ENCODE results near the gene TPRA1.

Gene TPRA1

DNA sequence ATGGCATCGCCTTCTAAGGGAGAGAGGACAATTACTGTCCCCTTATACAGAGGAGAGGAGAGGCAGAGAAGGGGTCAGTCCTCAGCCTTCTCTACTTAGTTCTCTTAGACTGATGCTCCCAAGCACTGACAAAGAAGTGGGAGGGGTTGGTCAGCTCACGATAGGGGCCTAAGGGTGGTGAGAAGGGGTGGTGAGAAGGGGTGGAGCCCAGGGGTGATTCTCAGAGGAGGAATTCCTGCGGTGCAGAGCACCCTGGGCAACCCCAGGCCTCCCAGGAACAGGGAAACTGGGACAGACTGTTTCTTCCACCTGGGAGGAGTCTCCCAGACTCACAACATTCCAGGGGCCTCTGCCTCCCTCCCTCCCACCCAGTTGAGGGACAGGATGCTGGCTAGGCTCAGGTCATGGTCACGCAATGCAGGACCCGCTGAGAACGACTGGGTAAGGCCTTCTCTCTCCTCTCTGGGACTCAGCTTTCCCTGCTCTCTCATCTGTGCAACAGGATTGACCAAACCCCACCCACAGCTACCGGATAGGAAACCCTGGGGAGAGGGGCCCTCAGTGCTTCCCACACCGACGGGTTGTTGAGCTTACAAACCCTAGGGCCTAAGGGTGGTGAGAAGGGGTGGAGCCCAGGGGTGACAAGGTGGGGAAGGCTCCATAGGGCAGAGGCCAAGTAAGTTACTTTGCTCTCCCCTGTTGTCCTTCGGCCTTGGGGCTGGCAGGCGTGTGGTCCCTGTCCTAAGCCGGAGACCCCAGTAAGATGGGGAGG is 1.5 kb downstream of the TPRA1 start:
- DNase-seq: no peak

DNA sequence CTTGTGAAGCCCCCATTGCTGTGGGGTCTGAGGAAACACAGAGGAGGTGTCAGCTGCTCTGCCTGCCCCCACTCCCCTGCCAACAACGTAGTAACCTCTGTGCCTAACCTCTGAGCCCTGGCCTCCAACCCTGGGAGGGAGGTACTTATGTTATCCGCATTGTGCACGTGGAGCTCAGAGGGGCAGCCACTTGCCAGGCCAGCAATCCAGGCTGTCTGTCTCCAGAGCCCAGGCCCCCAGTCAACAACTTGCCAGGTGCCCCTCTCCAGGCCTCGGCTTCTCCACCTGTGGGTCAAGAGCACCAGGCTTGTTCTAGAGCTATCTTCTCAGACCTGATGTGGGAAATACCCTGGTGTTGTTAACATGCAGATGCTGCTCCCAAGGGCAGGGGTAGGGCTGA is 2.7 kb downstream of the TPRA1 start:
- DNase-seq: no peak

DNA sequence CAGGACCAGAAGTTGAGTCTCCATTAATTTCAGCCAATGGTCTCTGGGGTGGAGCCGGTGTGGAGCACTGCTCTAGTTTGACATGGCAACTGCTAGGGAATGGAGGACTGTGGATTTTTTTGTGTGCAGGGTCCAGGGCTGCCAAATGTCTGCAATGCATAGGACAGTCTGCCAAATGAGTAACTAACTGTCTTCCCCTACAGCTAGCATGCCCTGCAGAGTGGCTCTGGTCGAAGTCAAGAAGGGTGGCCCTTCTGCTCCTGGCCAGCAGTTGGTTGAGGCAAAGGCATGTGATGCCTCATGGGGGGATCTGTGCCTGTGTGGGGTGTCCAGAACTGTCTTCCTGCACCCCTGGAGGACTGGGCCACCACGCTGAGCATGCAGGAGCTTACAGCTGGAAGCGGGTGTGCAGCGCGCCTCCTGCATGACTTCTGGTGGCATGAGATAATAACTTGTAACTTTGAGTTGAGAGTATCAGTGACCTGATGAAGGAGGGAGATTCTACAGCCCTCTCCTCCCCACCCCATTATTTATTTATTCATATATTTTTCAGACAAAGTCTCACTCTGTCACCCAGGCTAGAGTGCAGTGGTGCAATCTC is 4.6 kb downstream of the TPRA1 start:
- no peak for DNase-seq

DNA sequence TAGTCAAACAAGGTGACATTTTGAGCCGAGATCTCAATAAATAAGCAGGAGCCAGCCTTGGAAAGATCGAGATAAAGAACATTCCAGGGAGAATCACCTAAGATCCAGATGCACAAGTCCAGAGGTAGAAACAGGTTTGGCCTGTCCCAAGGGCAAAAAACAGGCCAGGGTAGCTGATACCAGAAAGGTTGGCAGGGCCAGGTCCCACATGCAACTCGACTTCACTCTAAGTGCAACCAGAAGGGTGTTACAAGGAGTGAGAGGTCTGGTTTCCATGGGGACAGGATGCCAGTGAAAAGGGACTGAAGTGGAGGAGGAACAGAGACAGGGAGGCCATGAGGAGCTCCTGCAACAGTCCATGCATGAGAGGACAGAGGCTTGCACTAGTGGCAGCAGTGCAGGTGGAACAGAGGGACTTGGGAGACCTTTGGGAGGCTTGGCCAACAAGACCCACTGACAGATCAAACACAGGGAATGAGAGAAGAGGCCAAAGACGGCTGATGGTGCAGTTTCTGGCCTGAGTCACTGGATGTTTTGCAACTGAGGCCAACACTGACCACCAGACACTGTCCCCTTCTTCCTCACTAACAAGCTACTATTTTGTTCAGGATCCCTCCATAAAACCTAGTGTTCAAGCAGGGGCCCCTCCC is 5.2 kb downstream of the TPRA1 start:
- DNase-seq: no peak

DNA sequence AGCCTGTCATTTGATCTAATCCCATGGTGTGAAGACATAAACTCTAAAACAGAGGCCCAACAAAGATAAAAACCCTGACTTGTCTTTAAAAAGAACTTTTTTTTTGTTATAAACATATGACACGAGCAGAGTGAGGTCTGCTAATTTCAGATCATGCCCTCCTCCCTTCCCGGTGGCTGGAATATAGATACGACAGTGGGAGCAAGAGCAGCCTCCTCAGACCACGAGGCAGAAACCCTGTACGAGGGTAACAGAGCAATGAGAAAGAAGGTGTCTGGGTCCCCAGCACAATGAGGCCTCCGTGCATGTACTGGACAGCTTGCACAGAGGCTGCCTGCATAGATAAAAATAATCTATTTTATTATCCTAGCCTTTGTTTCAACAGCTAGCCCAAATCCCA is 5.8 kb downstream of the TPRA1 start:
- DNase-seq: no peak

DNA sequence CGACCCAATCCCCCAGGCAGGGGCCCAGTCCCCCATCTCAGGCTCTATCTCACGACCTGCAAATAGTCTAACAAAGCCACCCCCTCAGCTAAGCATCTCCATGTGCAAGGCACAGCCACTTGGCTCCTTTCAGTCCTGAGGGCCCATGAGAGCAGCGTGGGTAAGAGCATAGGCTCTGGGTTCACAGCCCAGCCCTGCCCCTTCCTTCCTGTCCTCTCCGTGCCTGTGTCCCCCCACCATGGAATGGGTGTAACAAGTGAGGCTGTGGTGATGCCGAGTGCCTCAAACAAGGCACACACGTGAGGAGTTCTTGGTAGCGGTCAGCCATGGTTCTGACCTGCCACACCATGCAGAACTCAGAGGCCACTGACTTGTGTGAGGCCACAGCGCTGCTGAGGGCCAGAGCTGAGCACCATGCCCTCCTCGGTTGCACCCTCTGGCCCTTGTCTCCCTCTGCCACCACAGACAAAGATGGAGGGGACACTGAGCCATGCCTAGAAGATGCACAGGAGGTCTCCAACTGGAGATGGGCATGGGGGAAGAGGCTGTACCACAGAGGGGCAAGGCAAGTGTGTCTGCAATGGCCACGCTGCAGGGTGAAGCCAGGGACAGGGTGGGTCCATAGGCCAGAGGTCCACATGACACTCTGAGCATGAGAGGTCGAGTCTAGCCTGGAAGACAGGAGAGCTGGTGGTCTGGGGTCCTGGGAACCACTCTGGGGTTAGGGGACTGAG is 10.0 kb downstream of the TPRA1 start:
- no peak for DNase-seq

DNA sequence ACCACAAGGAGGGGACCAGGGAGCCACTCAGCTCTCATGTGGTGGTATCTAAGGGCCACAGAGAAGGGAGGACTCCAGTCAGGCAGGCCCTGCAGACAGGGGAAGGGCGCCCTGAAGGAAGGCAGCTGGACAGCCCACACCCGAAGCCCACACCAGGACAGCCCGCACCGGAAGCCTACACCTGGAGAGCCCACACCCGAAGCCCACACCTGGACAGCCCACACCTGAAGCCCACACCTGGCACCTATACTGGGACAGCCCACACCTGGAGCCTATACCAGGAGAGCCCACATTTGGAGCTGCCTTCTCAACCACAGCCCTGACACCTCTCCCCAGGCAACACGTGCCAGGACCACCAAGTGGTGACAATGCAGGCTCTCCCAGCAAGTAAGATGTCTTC is 11.7 kb downstream of the TPRA1 start:
- DNase-seq: no peak

DNA sequence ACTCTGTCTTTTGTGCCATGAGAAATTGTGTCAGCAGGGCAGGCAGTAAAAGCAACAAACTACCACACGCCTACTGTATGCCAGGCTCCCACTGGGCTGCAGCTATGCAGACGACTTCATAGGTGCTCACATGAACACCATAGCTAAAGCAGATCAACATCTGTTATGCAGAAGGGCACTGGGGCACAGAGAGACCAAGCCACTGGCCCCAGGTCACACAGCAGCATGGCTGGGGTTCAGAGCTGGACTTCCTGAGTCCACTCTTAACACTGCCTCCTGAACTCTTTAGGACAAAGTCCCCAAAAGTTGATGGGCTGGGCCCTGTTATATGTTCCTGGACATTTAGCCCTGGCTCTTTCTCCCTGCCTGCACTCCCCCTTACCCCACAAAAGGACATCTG is 12.4 kb downstream of the TPRA1 start:
- DNase-seq: no peak

DNA sequence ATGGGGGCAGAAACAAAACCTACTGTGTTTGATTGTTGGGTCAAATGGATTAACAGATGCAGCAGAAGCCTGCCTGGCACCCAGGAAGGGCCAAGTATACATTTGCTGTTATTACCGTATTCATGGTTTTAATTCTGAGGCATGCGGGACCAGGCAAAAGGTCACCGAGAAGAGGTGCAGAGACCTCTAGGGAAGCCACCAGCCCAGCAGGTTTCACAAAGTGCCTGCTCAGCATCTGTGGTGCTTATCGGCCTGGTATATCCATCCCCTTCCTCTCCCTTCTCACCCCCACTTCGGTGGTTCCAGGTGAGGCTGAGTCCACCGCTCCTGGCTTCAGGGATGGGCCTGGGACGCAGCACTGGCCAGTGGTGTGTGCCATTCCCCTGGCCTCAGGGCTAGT is 13.1 kb downstream of the TPRA1 start:
- DNase-seq: no peak

DNA sequence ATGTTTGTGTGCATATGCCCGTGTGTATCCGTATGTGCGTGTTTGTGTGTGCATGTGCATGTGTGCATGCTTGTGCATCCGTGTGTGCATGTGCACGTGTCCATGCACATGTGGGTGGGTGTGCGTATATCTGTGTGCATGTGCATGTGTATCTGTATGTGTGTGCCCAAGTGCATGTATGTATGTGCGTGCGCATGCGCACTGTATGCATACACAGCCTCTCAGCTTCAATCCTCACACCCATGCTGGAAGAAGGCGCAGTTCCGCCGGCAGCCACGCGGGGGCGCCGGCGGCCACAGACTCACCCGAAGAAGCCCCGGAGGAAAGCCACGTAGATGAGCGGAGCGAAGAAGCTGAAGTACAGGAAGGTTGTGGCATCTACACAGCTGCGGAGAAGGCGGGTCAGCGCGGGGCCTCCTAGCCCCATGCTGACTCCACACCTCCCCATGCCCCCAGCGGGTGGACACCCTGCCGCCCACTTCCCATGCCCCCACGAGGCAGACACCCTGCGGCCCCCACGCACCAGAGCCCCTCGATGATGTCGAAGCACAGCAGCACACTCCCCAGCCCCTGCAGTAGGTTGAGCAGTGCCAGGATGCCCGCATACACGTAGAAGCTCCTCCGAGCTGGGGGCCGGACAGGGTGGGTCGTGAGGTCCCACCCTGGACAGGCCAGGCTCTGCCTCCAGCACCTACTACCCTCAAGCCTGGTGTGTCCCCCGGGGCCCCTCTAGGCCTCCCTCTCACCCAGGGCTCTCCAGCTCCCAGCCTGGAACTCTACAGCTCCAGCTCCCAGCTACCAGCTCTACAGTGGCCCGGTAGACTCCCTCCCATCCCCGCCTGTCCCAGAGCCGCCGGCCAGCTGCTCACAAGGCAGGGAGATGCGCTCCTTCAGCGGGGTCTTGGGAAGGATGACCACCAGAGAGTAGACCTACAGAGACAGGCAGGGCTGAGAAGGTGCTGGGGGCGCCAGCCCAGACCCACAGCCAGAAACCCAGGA is 15.4 kb downstream of the TPRA1 start:
- peak; percentile 93 for DNase-seq

DNA sequence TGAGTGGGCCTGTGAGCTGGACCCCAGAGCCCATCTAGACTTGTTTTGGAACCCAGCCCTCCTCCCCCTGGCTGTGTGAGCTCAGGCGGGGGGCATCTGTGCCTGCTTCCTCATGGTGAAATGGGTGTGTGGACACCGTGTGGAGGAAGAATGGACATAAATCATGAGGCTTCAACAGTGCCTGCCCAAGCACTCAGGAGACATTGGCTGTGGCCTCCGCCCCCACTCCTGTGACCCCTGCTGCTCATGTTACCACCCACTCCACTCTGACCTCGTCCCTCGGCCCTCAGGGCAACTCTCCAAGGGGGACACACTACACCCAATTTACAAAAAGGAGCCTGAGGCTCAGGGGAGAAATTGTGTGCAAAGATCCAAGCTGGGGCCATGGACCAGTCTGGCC is 16.6 kb downstream of the TPRA1 start:
- DNase-seq: no peak

DNA sequence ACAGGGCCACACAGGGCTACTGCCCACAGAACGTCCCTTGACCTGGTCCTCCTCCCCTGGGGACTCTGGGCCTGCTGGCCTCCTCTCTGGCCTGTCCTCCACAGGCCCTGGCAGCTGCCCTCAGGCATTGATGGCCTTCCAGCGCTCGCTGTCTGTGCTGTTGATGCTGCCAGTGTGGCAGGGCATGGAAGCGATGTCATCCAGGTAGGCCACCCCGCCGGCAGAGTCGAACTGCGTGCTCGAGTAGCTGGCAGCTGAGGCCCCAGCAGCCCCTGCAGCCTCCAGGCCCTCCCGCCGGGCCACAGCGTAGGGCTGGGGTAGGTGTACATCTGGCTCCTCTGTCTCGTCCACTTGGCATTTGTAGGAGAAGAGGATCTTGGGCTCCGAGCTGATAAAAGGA is 17.1 kb downstream of the TPRA1 start:
- no peak for DNase-seq

DNA sequence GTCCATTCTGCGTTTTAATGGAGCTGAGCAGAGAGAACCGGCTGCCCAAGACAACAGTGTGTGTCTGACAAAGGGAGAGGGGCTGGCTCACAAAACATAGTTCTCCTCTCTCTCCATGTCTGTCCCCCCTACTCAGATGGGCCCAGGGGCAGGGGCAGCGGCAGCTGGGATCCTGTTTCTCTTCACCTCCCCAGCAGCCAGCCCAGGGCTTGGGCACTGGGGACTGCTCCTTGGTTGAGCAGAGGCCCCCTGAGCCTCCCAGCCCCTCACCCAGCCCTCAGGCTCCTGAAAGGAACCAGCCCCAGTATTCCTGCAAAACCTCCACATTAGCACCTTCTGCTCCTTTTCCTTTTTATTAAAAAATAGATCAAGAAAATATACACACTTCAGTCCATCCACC is 17.8 kb downstream of the TPRA1 start:
- DNase-seq: no peak

DNA sequence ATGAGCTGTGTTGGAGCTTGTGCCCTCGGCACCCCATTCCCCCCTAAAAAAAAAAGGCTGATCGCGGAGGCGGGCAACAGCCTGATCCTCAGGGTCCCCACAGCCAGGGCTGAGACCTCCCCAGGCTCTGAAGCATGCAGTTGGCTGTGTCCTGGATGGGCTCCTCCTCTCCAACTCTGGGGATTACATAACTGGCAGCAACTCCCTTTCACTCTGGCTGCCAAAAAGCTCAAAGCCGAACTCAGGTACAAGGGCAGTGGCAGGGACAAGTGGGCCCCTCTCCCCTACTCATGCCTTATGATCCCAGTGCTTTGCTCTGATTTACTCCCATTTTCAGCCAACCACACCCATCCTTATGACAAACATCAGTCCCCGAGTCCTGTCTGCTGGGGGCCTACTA is 18.3 kb downstream of the TPRA1 start:
- DNase-seq: no peak

DNA sequence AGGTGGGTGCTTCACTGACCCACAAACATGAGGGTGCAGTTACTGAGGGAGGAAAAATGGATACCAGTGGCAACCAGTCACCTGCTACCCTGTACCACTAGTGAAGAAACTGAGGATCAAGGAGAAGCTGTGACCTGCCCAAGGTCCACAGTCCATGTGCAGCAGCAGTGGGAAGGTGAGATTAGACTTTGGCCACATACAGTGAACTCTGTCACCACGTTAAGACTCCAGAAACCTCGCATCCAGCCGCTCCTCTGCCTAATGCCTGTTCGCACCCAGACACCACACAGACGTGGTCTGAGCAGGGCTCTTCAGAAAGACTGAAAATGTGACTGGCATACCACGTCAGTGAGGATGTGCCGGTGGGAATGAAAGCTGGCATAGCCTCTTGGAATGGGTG is 20.0 kb downstream of the TPRA1 start:
- DNase-seq: no peak

DNA sequence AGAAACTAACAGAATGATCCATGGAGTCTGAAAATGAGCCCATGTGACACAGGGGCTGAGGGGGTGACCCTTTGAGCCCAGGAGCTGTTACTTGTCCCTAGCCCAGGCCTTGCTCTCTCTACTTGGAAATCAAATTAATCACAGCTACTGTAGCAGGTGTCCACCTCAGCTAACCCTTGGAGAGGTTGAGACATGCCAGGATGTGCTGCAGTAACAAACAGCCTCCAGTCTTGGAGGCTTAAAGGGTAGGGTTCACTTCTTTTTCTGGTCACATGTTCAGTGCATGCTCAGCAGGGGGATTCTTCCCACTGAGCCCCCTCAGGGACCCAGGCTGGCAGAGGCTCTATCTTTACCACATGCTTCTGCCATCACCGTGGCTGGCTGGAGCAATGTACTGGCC is 21.4 kb downstream of the TPRA1 start:
- no peak for DNase-seq

DNA sequence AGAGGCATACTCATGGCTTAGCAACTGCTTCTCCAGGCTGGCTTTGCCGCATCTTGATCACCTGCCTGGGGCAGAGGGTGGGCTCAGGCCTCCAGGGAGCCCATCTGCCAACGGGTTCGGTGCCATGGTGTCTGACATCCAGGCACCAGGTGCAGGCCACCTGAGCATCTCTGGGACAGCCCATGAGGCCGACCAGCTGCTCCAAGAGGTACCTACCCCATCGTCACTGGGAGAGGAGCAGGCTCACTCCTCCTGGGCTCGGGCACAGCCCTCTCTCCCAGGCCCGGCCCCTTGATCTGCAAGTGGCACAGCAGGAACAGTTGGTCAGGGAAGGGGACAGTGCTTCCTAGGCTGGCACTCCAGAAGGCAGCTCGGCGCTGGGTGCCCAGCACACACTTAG is 21.9 kb downstream of the TPRA1 start:
- no peak for DNase-seq

DNA sequence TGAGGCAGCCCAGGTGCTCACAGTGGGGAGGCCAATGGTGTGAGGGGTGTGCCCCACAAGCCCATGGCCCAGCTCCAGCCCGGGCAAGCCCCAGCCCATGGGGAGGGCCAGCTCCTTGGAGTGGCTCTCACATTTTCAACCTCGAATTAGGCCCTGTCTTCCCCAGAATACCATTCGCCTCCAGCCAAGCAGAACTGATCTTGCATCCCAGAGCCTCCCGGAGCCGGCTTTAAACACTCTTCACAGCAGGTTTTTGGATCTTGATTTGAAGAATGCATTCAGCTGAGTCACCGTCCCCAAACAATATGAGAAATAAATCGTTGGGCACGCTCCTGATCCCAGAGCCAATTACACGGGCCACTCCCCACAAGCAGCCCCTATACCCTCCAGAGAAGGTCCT is 23.7 kb downstream of the TPRA1 start:
- DNase-seq: no peak

DNA sequence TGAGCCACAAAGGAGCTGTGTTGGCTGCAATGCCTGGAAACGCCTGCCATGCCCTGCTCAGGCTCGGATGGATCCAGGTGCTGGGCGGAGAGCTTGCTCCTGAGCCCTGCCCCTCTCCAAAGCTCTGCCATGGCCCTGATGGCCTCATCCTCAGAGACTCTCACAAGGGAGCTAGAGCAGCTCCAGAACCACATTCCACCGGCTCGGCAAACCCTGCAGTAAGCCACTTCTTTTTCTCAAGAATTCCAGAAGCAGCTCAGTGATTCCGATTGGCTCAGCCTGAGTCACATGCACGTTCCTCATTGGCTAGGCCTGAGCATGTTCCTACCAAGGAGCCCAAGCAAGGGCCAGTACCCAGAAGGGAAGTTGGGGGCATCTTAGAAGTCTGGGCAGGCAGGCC is 24.8 kb downstream of the TPRA1 start:
- DNase-seq: no peak

DNA sequence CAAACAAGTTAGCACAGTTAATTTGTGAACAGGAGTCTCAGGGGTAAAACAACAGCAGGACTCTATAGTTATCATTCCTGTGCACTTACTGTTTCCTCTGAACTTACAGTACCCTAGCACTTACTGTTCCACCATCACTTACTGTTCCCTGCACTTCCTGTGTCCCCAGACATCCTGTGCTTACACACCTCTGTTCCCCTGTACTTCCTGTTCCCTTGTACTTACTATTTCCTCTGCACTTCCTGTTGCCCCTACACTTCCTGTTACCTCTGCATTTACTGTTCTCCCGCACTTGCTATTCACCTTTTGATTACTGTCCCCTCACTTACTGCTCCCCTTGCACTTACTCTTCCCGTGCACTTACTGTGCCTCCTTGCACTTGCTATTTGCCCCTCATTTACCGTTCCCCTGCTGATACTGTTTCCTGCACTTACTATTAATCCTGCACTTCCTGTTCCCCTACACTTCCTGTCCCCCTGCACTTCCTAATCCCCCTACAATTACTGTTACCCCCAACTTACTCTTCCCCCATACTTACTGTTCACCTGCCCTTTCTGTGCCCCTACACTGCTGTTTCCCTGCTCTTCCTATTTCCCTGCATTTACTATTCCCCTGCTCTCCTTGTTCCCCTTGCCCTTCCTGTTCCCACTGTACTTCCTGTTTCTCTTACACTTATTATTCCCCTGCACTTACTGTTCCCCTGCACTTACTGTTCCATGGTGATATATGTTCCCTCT is 30.3 kb downstream of the TPRA1 start:
- DNase-seq: no peak

DNA sequence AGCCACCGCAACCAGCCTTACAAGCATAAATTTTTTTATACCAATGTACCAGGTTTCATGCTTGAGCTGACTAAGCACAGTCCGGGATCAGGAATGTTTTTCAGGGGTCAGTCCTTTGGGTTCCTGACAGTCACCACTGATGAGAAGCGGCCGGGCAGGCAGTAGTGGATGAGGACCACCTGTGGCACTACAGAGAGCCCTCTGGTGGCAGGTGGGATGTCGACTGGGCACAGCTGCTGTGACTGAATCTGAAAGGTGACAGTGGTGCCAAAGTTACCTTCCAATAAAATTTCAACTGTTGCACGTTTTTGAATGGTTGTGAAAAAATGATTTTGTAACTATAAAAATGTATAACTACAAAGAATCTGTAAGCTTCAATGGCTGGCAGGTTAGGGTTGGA is 34.0 kb downstream of the TPRA1 start:
- DNase-seq: no peak

DNA sequence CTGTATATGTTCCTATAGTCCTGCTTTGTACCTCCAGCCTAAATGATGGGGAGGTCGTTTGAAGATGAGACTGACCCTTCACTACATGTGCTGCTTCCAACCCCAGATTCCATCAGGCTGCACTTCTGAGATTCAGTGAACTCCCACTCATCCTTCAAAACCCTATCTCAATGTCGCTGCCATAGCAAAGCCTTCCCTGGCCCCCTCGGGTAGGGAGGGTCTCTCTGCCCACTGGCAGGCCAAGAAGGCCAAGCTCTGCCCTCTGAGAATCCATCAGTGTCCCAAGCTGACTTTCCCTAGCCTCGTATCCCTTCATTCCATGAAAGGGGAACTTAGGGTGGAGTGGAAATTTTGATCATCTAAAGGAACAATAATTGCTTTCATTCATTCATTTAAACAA is 35.4 kb downstream of the TPRA1 start:
- no peak for DNase-seq
